ENCODE data around the gene HNRNPR. TPM values are rescaled to one million over a fixed set of nuclear protein-coding genes. Genes with fewer than 3 reads are reported as not detected.
A peak's percentile ranks its signal among the peaks of the same experiment; 100 is the strongest.

The HNRNPR gene
- total RNA-seq, 3 donors from 2014 or later = 56.6 to 114 (median 109) TPM

- Histone ChIP-seq H3K4me1 (peaks cover 0 to 11% of the 10 kb centered on the region in 2 donors), H3K36me3 (no peaks in the 10 kb centered on the region), H3K4me3 (no peak overlapping the region), H3K9me3 (no peaks in the 10 kb centered on the region), H3K27me3 (no peaks in the 10 kb centered on the region), H3K27ac (peak overlapping the region in 1 of 2 donors; percentile 48)
- DNase-seq (ENCODE audit: low spot score in 2 of 2) = no peak
- intact Hi-C loops (cut with DNase I; ENCODE audit: low total_unique reads) = loop anchor here (5.0 kb wide), 1 partner anchor 735 kb away; the partner anchor contains the start of gene C1QB
- no peak for TF ChIP-seq CTCF (IDR thresholded peaks at IDR 0.05)
- no peak for TF ChIP-seq POLR2AphosphoS5 (IDR thresholded peaks at IDR 0.05)
- TF ChIP-seq POLR2A (IDR thresholded peaks at IDR 0.05) = no peak
These were observed 43.4 kb upstream of the HNRNPR start for GRCh38 chr1:23387494-23387893.

DNA sequence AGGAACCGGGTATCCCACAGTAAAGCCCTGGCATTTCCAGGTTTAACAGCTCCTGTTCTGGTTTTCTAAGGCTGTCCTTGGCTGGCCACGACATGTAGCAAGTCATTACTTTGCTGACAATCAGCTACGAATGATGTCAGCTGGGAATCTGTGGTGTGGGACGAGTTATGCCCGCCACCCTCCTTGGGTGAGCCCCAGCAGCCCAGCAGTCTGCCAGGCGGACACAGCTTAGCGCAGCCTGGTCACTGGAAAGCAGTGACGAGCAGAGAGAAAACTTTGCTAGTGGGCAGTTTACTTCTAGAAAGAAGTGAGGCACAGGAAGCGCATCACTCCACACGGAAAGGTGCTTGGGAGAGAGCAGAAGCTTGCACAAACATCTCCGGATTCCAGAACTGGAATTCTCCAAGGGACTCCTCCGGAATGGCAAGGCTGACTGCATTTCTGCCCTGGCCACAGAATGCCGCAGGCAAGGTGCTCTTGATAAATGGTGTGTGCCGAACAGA lies 41.1 kb upstream of the HNRNPR start:
- TF ChIP-seq POLR2A (IDR thresholded peaks at IDR 0.05) (no peak), CTCF (IDR thresholded peaks at IDR 0.05) (no peak), POLR2AphosphoS5 (IDR thresholded peaks at IDR 0.05) (no peak)
- H3K36me3 ChIP-seq = no peaks in the 10 kb centered on the region
- H3K4me3 ChIP-seq = no peak overlapping the region
- intact Hi-C loops (cut with DNase I; ENCODE audit: low total_unique reads) = loop anchor here (5.0 kb wide), 1 partner anchor 733 kb away; the partner anchor contains the start of gene C1QB
- peaks cover 0 to 11% of the 10 kb centered on the region in 2 donors for H3K4me1 ChIP-seq
- peak in 1 of 2 donors; percentile 70 for DNase-seq (ENCODE audit: low spot score in 2 of 2)
- H3K27ac ChIP-seq = peak overlapping the region; percentile 77 to 80
- no peaks in the 10 kb centered on the region for H3K9me3 ChIP-seq
- no peaks in the 10 kb centered on the region for H3K27me3 ChIP-seq

DNA sequence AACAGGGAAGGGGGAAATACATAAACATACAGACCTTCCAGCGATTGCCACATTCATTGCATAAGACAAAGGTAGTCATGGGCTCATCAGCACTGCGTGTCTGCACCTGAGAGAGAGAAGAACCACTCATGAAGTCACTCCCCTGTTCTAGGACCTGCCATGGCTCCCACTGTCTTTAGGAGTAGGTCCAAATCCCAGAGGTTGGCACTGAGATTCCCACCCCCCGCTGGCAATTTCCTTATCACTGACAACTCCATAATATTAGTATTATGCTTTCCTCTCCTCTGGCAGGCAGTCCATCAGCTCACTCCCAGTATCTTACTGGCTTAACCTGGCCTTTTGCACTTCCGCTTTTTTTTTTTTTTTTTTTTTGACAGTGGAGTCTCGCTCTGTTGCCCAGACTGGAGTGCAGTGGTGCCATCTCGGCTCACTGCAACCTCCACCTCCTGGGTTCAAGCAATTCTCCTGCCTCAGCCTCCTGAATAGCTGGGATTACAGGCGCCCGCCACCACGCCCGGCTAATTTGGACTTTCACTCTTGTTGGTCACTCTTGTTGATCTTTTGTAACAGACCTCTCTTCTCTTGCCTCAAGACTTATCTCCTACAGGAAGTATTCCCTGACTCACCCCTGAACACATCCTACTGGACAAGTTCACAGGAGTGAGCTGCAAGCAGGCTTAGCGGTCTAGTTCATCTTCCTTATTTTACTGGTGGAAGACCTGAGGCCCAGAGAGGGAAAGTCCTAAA lies 40.4 kb upstream of the HNRNPR start:
- DNase-seq (ENCODE audit: low spot score in 2 of 2) = no peak
- Histone ChIP-seq H3K4me1 (peaks cover 0 to 11% of the 10 kb centered on the region in 2 donors), H3K27me3 (no peaks in the 10 kb centered on the region), H3K9me3 (no peaks in the 10 kb centered on the region), H3K27ac (peak overlapping the region; percentile 77 to 80), H3K4me3 (no peak overlapping the region), H3K36me3 (no peaks in the 10 kb centered on the region)
- intact Hi-C loops (cut with DNase I; ENCODE audit: low total_unique reads) = loop anchor here (5.0 kb wide), 1 partner anchor 732 kb away; the partner anchor contains the start of gene C1QB
- TF ChIP-seq POLR2AphosphoS5 (IDR thresholded peaks at IDR 0.05) (no peak), POLR2A (IDR thresholded peaks at IDR 0.05) (no peak), CTCF (IDR thresholded peaks at IDR 0.05) (no peak)

DNA sequence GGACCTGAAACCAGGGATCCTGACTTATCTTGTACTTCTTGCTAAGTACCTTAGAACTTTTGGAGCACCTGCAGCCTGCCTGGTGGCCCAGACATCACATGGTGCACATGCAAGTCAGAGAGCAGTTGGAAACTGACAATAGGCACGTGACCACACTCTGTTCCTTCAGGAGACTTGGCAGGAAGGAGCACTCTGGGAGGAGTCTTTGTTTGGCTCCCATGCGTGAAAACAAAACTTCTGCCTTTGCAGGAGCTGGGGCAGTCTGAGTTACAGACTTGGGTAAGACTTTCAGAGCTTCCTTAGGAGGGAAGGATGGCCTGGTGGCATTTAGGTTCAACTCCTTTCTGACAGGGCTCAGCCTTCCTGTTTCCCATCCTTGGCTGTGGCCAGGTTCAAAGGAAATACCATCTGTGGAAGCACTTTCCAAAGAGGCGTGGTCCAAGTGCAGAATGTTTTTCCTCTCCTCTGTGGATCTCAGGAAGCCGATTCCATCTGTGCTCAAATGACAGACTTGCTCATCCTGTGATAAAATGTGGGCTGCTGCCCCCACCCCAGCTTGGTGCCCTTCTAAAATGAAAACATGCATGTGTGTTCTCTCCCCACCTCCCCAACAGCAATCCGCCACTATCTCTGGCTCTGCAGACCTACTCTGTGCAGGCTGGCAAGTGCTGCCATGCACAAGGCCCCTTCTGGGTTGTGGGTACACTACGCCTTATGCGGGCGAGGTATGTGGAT lies 39.7 kb upstream of the HNRNPR start:
- no peaks in the 10 kb centered on the region for H3K36me3 ChIP-seq

More for the DNA sequence above, 39.7 kb upstream of the HNRNPR start:
- peaks cover 0 to 11% of the 10 kb centered on the region in 2 donors for H3K4me1 ChIP-seq
- intact Hi-C loops (cut with DNase I; ENCODE audit: low total_unique reads) = no loop called here
- H3K27me3 ChIP-seq = no peaks in the 10 kb centered on the region
- DNase-seq (ENCODE audit: low spot score in 2 of 2) = no peak
- no peaks in the 10 kb centered on the region for H3K9me3 ChIP-seq
- TF ChIP-seq POLR2A (IDR thresholded peaks at IDR 0.05) (no peak), CTCF (IDR thresholded peaks at IDR 0.05) (no peak), POLR2AphosphoS5 (IDR thresholded peaks at IDR 0.05) (no peak)
- peak overlapping the region; percentile 6 to 67 for H3K27ac ChIP-seq
- H3K4me3 ChIP-seq = no peak overlapping the region

Measured in breast epithelium (tissue), 4 donors.